PC-9 (cell line): Measurements from ENCODE around the gene CPLX3. TPM values are rescaled to one million over a fixed set of nuclear protein-coding genes. Genes with fewer than 3 reads are reported as not detected.
A peak's percentile ranks its signal among the peaks of the same experiment; 100 is the strongest.

Source experiments
- BruUV-seq: library from RNA; stranded (reverse); fragments of 400-500 nt; replicated peaks from 2 replicates; lab custom pipeline; 2021; lab: Mats Ljungman, UMichigan
- CTCF ChIA-PET: fragments of 300-600 bp; sonication (Branson Sonifier 250); formaldehyde crosslinking; loops from one replicate; lab custom pipeline; 2022; ENCODE audit warnings: antibody characterized with exemption; lab: Charles Lee
- POLR2A ChIA-PET: fragments of 300-600 bp; sonication (Branson Sonifier 250); formaldehyde crosslinking; loops from one replicate; lab custom pipeline; 2022; ENCODE audit warnings: antibody characterized with exemption; ENCODE audit not compliant: unreplicated experiment; lab: Charles Lee
- DNase-seq, 2 experiments: peaks; one replicate each; pipeline versions ENCODE4 v3.0.0 to v3.0.0-alpha.2; 2015 to 2022; ENCODE audit warnings: mixed read lengths in 1 of 2
- H2AFZ ChIP-seq: fragments of 200-600 bp; sonication (generic); 2 replicates; pipeline ENCODE4 v1.8.1; 2017; ENCODE audit warnings: antibody characterized with exemption
- H3F3A ChIP-seq: fragments of 200-600 bp; sonication (generic); 2 replicates; pipeline ENCODE4 v1.8.1; 2017; ENCODE audit warnings: antibody characterized with exemption, mild to moderate bottlenecking, low read depth; ENCODE audit not compliant: insufficient read depth
- H3K27ac ChIP-seq: fragments of 200-600 bp; sonication (generic); 2 replicates; pipeline ENCODE4 v1.6.1; 2016; ENCODE audit warnings: mixed run types
- H3K27me3 ChIP-seq: fragments of 200-600 bp; sonication (generic); 2 replicates; pipeline ENCODE4 v1.6.1; 2016; ENCODE audit warnings: low read depth, mixed run types; ENCODE audit not compliant: insufficient read depth
- H3K36me3 ChIP-seq: fragments of 200-600 bp; sonication (generic); 2 replicates; pipeline ENCODE4 v1.6.1; 2016; ENCODE audit warnings: low read depth, mixed run types
- H3K4me1 ChIP-seq: fragments of 200-600 bp; sonication (generic); replicated peaks from 2 replicates; pipeline ENCODE4 v1.6.1; 2016; ENCODE audit warnings: mixed run types; ENCODE audit not compliant: insufficient read depth
- H3K4me2 ChIP-seq: fragments of 200-600 bp; sonication (generic); 2 replicates; pipeline ENCODE4 v1.6.1; 2017; ENCODE audit warnings: mixed run types
- H3K4me3 ChIP-seq: fragments of 200-600 bp; sonication (generic); 2 replicates; pipeline ENCODE4 v1.6.1; 2016; ENCODE audit warnings: mixed run types
- H3K79me2 ChIP-seq: fragments of 200-600 bp; sonication (generic); 2 replicates; pipeline ENCODE4 v1.6.1; 2017; ENCODE audit warnings: low read depth, mixed run types
- H3K9me2 ChIP-seq: fragments of 200-600 bp; sonication (generic); 2 replicates; pipeline ENCODE4 v1.8.1; 2017; ENCODE audit warnings: mild to moderate bottlenecking; ENCODE audit not compliant: insufficient read depth
- H3K9me3 ChIP-seq: fragments of 200-600 bp; sonication (generic); 2 replicates; pipeline ENCODE4 v1.8.1; 2016; ENCODE audit warnings: low read depth; ENCODE audit not compliant: insufficient read depth
- H4K20me1 ChIP-seq: fragments of 200-600 bp; sonication (generic); 2 replicates; pipeline ENCODE4 v1.8.1; 2017; ENCODE audit not compliant: insufficient read depth
- EZH2 ChIP-seq: fragments of 200-600 bp; sonication (generic); IDR thresholded peaks from 2 replicates; pipeline ENCODE4 v1.8.0; 2017; ENCODE audit warnings: antibody characterized with exemption, low read depth
- intact Hi-C: fragments of 100-400 bp; cut with micrococcal nuclease; formaldehyde crosslinking; loops from one replicate; pipeline ENCODE4 v1.10.0; 2022; ENCODE audit not compliant: unreplicated experiment
- total RNA-seq: library from RNA; stranded (reverse); gene quantifications from 2 replicates; pipeline ENCODE4 v1.2.3, GENCODE V29; 2021
- TF ChIP-seq, protein P1 (sequence below): fragments of 200-600 bp; sonication (generic); conservative IDR thresholded peaks from 2 replicates; pipeline ENCODE4 v1.6.1; 2017; ENCODE audit warnings: mixed run types, antibody characterized with exemption, mild to moderate bottlenecking, moderate library complexity

The CPLX3 gene
- total RNA-seq, 1 experiment from 2014 or later: not detected

GRCh38 chr15:74782259-74783071, 44.0 kb upstream of the CPLX3 start:
- Histone ChIP-seq H3K4me1 (peaks cover 20% of the 10 kb centered on the region), H3K4me2 (peak overlapping the region; percentile 100), H3K9me3 (no peaks in the 10 kb centered on the region), H3K4me3 (peak overlapping the region; percentile 95), H3K27me3 (no peaks in the 10 kb centered on the region), H3K27ac (no peak overlapping the region), H4K20me1 (peaks cover 22% of the 10 kb centered on the region), H2AFZ (peak overlapping the region; percentile 80; the same call in 1 of the 2 replicates), H3K9me2 (no peaks in the 10 kb centered on the region), H3F3A (peaks cover 7% of the 10 kb centered on the region; the same call in 1 of the 2 replicates), H3K79me2 (peaks cover 48% of the 10 kb centered on the region), H3K36me3 (no peaks in the 10 kb centered on the region; the same call in 1 of the 2 replicates)
- ChIA-PET CTCF (interaction anchor here (0.6 kb wide), 1 partner anchor 311 kb away, joined by 10 read pairs; no protein-coding TSS in a partner anchor), POLR2A (no interaction called here)
- BruUV-seq: no TSS peak
- TF ChIP-seq, protein P1, sequence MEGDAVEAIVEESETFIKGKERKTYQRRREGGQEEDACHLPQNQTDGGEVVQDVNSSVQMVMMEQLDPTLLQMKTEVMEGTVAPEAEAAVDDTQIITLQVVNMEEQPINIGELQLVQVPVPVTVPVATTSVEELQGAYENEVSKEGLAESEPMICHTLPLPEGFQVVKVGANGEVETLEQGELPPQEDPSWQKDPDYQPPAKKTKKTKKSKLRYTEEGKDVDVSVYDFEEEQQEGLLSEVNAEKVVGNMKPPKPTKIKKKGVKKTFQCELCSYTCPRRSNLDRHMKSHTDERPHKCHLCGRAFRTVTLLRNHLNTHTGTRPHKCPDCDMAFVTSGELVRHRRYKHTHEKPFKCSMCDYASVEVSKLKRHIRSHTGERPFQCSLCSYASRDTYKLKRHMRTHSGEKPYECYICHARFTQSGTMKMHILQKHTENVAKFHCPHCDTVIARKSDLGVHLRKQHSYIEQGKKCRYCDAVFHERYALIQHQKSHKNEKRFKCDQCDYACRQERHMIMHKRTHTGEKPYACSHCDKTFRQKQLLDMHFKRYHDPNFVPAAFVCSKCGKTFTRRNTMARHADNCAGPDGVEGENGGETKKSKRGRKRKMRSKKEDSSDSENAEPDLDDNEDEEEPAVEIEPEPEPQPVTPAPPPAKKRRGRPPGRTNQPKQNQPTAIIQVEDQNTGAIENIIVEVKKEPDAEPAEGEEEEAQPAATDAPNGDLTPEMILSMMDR: no peak
- DNase-seq: no peak
- intact Hi-C loops: loop anchor here (2.0 kb wide), 1 partner anchor 18 kb away; no protein-coding TSS in a partner anchor

GRCh38 chr15:74783072-74783807, 43.2 kb upstream of the CPLX3 start:
- peaks cover 56% of the 10 kb centered on the region for H3K79me2 ChIP-seq
- H3K9me3 ChIP-seq: no peaks in the 10 kb centered on the region
- H3F3A ChIP-seq: peaks cover 7% of the 10 kb centered on the region; the same call in 1 of the 2 replicates
- TF ChIP-seq, protein P1: no peak
- no peak for TF ChIP-seq EZH2
- H3K4me2 ChIP-seq: peak overlapping the region; percentile 100
- H3K27ac ChIP-seq: no peak overlapping the region
- DNase-seq: peak in 1 of 2 experiments; percentile 44
- peak overlapping the region; percentile 95 for H3K4me3 ChIP-seq
- CTCF ChIA-PET: interaction anchor here (0.6 to 1.1 kb wide), 5 partner anchors 10 to 172 kb away, joined by 3 to 9 read pairs (median 3); no protein-coding TSS in a partner anchor
- H3K9me2 ChIP-seq: no peaks in the 10 kb centered on the region
- POLR2A ChIA-PET: no interaction called here
- TSS peak; percentile 30 for BruUV-seq
- intact Hi-C loops: loop anchor here (2.0 kb wide), 1 partner anchor 18 kb away; no protein-coding TSS in a partner anchor
- peaks cover 20% of the 10 kb centered on the region for H3K4me1 ChIP-seq
- no peaks in the 10 kb centered on the region for H3K27me3 ChIP-seq
- no peaks in the 10 kb centered on the region; the same call in 1 of the 2 replicates for H3K36me3 ChIP-seq
- H4K20me1 ChIP-seq: peaks cover 29% of the 10 kb centered on the region
- peak overlapping the region; percentile 80; the same call in 1 of the 2 replicates for H2AFZ ChIP-seq

GRCh38 chr15:74783808-74784175, 42.6 kb upstream of the CPLX3 start:
- intact Hi-C loops: loop anchor here (2.0 kb wide), 1 partner anchor 17 kb away; no protein-coding TSS in a partner anchor
- ChIA-PET POLR2A (no interaction called here), CTCF (interaction anchor here (0.6 to 1.1 kb wide), 5 partner anchors 10 to 171 kb away, joined by 3 to 9 read pairs (median 3); no protein-coding TSS in a partner anchor)
- H3K9me3 ChIP-seq: no peaks in the 10 kb centered on the region
- H3K79me2 ChIP-seq: peaks cover 56% of the 10 kb centered on the region
- peak overlapping the region; percentile 95; the same call in 1 of the 2 replicates for H3K4me3 ChIP-seq
- peak overlapping the region; percentile 100 for H3K4me2 ChIP-seq
- TF ChIP-seq, protein P1: no peak
- no peak for TF ChIP-seq EZH2
- no peak overlapping the region for H2AFZ ChIP-seq
- H3K27ac ChIP-seq: no peak overlapping the region
- H3K9me2 ChIP-seq: no peaks in the 10 kb centered on the region
- no peaks in the 10 kb centered on the region for H3K27me3 ChIP-seq
- H4K20me1 ChIP-seq: peaks cover 33% of the 10 kb centered on the region
- no peaks in the 10 kb centered on the region; the same call in 1 of the 2 replicates for H3K36me3 ChIP-seq
- peaks cover 7% of the 10 kb centered on the region; the same call in 1 of the 2 replicates for H3F3A ChIP-seq
- no TSS peak for BruUV-seq
- no peak for DNase-seq
- H3K4me1 ChIP-seq: peaks cover 25% of the 10 kb centered on the region
